GM18520 (cell line): ENCODE data around the gene ELOVL2.

ENCODE experiments used
- ATAC-seq: cut with Tn5 transposase; IDR thresholded peaks from one replicate; pipeline ENCODE4 v1.9.1; 2021; ENCODE audit not compliant: unreplicated experiment

The ELOVL2 gene

GRCh38 chr6:10933126-10933525 is 111.0 kb downstream of the ELOVL2 start:
- ATAC-seq, result no peak
